ENCODE data around the gene RNF141. TPM values are rescaled to one million over a fixed set of nuclear protein-coding genes. Genes with fewer than 3 reads are reported as not detected.

Gene RNF141
- total and polyA plus RNA-seq, 5 donors from 2014 or later = 7.8 to 22.5 (median 17.8) TPM

GRCh38 chr11:10542776-10543175 is 1.8 kb upstream of the RNF141 start:
- H3K27me3 ChIP-seq (ENCODE audit: control insufficient read depth, insufficient read depth, low read length) = no peaks in the 10 kb centered on the region
- H3K9me3 ChIP-seq (ENCODE audit: control insufficient read depth in 2 of 2, low read length in 2 of 2) = no peaks in the 10 kb centered on the region
- no peak overlapping the region for H3K4me3 ChIP-seq (ENCODE audit: low read depth, low read length)
- H3K27me3 Mint-ChIP-seq = peaks cover 7% of the 10 kb centered on the region
- ATAC-seq (ENCODE audit: low read depth in 2 of 2) (no peak), DNase-seq (no peak)
- H3K4me1 Mint-ChIP-seq = peaks cover 9 to 27% (median 22%) of the 10 kb centered on the region in 4 donors
- no peak overlapping the region for H3K27ac ChIP-seq (ENCODE audit: insufficient read depth, low read length, poor library complexity, severe bottlenecking)
- H3K4me3 Mint-ChIP-seq = peak overlapping the region in 1 of 4 donors; percentile 54
- peaks cover 0 to 2% (median 0%) of the 10 kb centered on the region in 7 donors for H3K9me3 Mint-ChIP-seq
- H3K27ac Mint-ChIP-seq = no peak overlapping the region
- no peaks in the 10 kb centered on the region for H3K36me3 ChIP-seq (ENCODE audit: control insufficient read depth, insufficient read depth, low read length)
- no peaks in the 10 kb centered on the region for H3K36me3 Mint-ChIP-seq
- peaks cover 14% of the 10 kb centered on the region for H3K4me1 ChIP-seq (ENCODE audit: control insufficient read depth, insufficient read depth, low read length, poor library complexity, severe bottlenecking)

DNA sequence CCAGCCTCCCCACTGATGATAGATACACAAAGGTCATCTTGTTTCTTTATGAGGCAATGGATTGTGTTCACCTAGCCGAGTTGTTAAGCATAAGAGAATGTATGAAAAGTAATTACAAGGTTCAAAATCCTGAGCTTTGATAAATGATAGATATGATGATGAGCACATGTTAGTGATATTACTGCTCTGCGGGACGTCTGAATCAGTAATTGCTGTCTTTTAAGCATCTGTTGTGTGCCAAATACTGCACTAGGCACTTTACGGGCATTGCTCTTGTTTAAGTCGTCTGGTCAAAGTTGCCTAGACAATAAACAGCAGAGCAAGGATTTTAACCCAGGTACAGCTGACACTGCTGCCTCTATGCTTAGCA is 559 bp upstream of the RNF141 start:
- peaks cover 11 to 31% (median 23%) of the 10 kb centered on the region in 4 donors for H3K4me1 Mint-ChIP-seq
- no peaks in the 10 kb centered on the region for H3K36me3 ChIP-seq (ENCODE audit: control insufficient read depth, insufficient read depth, low read length)
- H3K27ac Mint-ChIP-seq = peak overlapping the region in 2 of 3 donors; percentile 91 to 94
- H3K9me3 Mint-ChIP-seq = peaks cover 0 to 2% (median 0%) of the 10 kb centered on the region in 7 donors
- no peaks in the 10 kb centered on the region for H3K9me3 ChIP-seq (ENCODE audit: control insufficient read depth in 2 of 2, low read length in 2 of 2)
- H3K4me3 Mint-ChIP-seq = peak overlapping the region; percentile 85 to 97 (median 91)
- ATAC-seq (ENCODE audit: low read depth in 2 of 2) = no peak
- H3K27me3 Mint-ChIP-seq = peaks cover 7% of the 10 kb centered on the region
- peak overlapping the region; percentile 76 for H3K27ac ChIP-seq (ENCODE audit: insufficient read depth, low read length, poor library complexity, severe bottlenecking)
- peaks cover 14% of the 10 kb centered on the region for H3K4me1 ChIP-seq (ENCODE audit: control insufficient read depth, insufficient read depth, low read length, poor library complexity, severe bottlenecking)
- no peaks in the 10 kb centered on the region for H3K27me3 ChIP-seq (ENCODE audit: control insufficient read depth, insufficient read depth, low read length)
- peak overlapping the region; percentile 51 for H3K4me3 ChIP-seq (ENCODE audit: low read depth, low read length)
- no peaks in the 10 kb centered on the region for H3K36me3 Mint-ChIP-seq
- no peak for DNase-seq

- Histone ChIP-seq H3K36me3 (ENCODE audit: control insufficient read depth, insufficient read depth, low read length) (no peaks in the 10 kb centered on the region), H3K4me1 (ENCODE audit: control insufficient read depth, insufficient read depth, low read length, poor library complexity, severe bottlenecking) (peaks cover 14% of the 10 kb centered on the region), H3K27me3 (ENCODE audit: control insufficient read depth, insufficient read depth, low read length) (no peaks in the 10 kb centered on the region), H3K9me3 (ENCODE audit: control insufficient read depth in 2 of 2, low read length in 2 of 2) (no peaks in the 10 kb centered on the region), H3K27ac (ENCODE audit: insufficient read depth, low read length, poor library complexity, severe bottlenecking) (peak overlapping the region; percentile 76), H3K4me3 (ENCODE audit: low read depth, low read length) (peak overlapping the region; percentile 83)
- DNase-seq (no peak), ATAC-seq (ENCODE audit: low read depth in 2 of 2) (no peak)
- H3K27me3 Mint-ChIP-seq = peaks cover 7% of the 10 kb centered on the region
- H3K36me3 Mint-ChIP-seq = no peaks in the 10 kb centered on the region
- H3K4me3 Mint-ChIP-seq = peak overlapping the region; percentile 85 to 97 (median 91)
- H3K9me3 Mint-ChIP-seq = peaks cover 0 to 4% (median 0%) of the 10 kb centered on the region in 7 donors
- H3K27ac Mint-ChIP-seq = peak overlapping the region in 2 of 3 donors; percentile 91 to 94
- peaks cover 17 to 36% (median 23%) of the 10 kb centered on the region in 4 donors for H3K4me1 Mint-ChIP-seq
Observed at GRCh38 chr11:10540546-10540914, 457 bp downstream of the RNF141 start.

DNA sequence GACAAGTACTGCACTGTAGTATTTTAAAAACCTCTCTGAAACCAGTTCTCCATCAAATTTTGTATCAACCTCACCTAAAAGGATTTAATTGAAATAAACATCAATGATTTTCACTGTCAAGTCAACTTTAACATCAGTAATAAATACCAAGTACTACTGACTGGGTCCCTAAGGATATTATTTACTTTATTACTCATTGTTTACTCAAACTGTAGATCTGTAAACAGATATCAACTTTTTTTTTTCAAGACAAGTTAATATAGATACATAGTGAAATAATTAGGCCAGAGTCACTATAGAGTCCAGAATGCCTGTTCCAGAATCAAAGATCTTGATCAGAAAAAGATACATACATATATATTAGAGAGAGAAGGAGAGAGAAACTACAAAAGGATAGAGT is 1.6 kb downstream of the RNF141 start:
- peak overlapping the region; percentile 85 to 97 (median 91) for H3K4me3 Mint-ChIP-seq
- no peak for ATAC-seq (ENCODE audit: low read depth in 2 of 2)
- no peaks in the 10 kb centered on the region for H3K27me3 ChIP-seq (ENCODE audit: control insufficient read depth, insufficient read depth, low read length)
- H3K27ac Mint-ChIP-seq = peak overlapping the region in 1 of 3 donors; percentile 91
- no peak overlapping the region for H3K4me3 ChIP-seq (ENCODE audit: low read depth, low read length)
- H3K4me1 Mint-ChIP-seq = peaks cover 17 to 36% (median 23%) of the 10 kb centered on the region in 4 donors
- no peaks in the 10 kb centered on the region for H3K36me3 Mint-ChIP-seq
- peaks cover 14% of the 10 kb centered on the region for H3K4me1 ChIP-seq (ENCODE audit: control insufficient read depth, insufficient read depth, low read length, poor library complexity, severe bottlenecking)
- H3K27ac ChIP-seq (ENCODE audit: insufficient read depth, low read length, poor library complexity, severe bottlenecking) = no peak overlapping the region
- DNase-seq = no peak
- H3K9me3 Mint-ChIP-seq = peaks cover 0 to 4% (median 0%) of the 10 kb centered on the region in 7 donors
- peaks cover 7% of the 10 kb centered on the region for H3K27me3 Mint-ChIP-seq
- no peaks in the 10 kb centered on the region for H3K36me3 ChIP-seq (ENCODE audit: control insufficient read depth, insufficient read depth, low read length)
- H3K9me3 ChIP-seq (ENCODE audit: control insufficient read depth in 2 of 2, low read length in 2 of 2) = no peaks in the 10 kb centered on the region

DNA sequence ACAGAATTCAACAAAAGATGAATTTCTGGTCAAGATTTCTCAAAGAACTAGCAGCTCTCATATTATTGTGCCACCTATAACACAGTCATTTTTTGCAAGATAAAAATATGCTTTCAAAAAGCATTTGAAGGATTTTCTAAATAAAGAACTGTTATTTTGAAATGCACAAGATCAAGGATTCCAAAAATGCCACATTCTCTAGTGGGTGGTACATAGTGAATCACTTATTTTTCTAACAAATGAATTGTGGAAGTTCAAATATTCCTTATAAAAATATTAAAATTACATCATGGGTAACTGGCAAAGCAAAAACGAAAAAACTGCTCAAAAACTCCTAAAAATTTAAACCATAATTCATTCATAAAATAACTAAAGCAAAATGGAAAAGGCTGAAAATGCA is 2.1 kb downstream of the RNF141 start:
- peaks cover 14% of the 10 kb centered on the region for H3K4me1 ChIP-seq (ENCODE audit: control insufficient read depth, insufficient read depth, low read length, poor library complexity, severe bottlenecking)
- H3K27me3 Mint-ChIP-seq = peaks cover 7% of the 10 kb centered on the region
- peak overlapping the region in 1 of 4 donors; percentile 21 for H3K4me3 Mint-ChIP-seq
- H3K4me3 ChIP-seq (ENCODE audit: low read depth, low read length) = no peak overlapping the region
- H3K4me1 Mint-ChIP-seq = peaks cover 17 to 36% (median 23%) of the 10 kb centered on the region in 4 donors
- no peaks in the 10 kb centered on the region for H3K27me3 ChIP-seq (ENCODE audit: control insufficient read depth, insufficient read depth, low read length)
- H3K9me3 Mint-ChIP-seq = peaks cover 0 to 2% (median 0%) of the 10 kb centered on the region in 7 donors
- no peak for DNase-seq
- no peak for ATAC-seq (ENCODE audit: low read depth in 2 of 2)
- peaks cover under 1% of the 10 kb centered on the region for H3K36me3 ChIP-seq (ENCODE audit: control insufficient read depth, insufficient read depth, low read length)
- peaks cover 2% of the 10 kb centered on the region for H3K36me3 Mint-ChIP-seq
- H3K27ac Mint-ChIP-seq = no peak overlapping the region
- H3K27ac ChIP-seq (ENCODE audit: insufficient read depth, low read length, poor library complexity, severe bottlenecking) = no peak overlapping the region
- H3K9me3 ChIP-seq (ENCODE audit: control insufficient read depth in 2 of 2, low read length in 2 of 2) = no peaks in the 10 kb centered on the region

- H3K27ac Mint-ChIP-seq = no peak overlapping the region
- H3K27ac ChIP-seq (ENCODE audit: insufficient read depth, low read length, poor library complexity, severe bottlenecking) = no peak overlapping the region
- H3K27me3 ChIP-seq (ENCODE audit: control insufficient read depth, insufficient read depth, low read length) = no peaks in the 10 kb centered on the region
- DNase-seq (no peak), ATAC-seq (ENCODE audit: low read depth in 2 of 2) (no peak)
- no peaks in the 10 kb centered on the region for H3K27me3 Mint-ChIP-seq
- peaks cover 11% of the 10 kb centered on the region for H3K36me3 Mint-ChIP-seq
- no peak overlapping the region for H3K4me3 ChIP-seq (ENCODE audit: low read depth, low read length)
- H3K4me1 Mint-ChIP-seq = peaks cover 20 to 36% (median 25%) of the 10 kb centered on the region in 4 donors
- peaks cover 0 to 2% (median 0%) of the 10 kb centered on the region in 7 donors for H3K9me3 Mint-ChIP-seq
- H3K4me1 ChIP-seq (ENCODE audit: control insufficient read depth, insufficient read depth, low read length, poor library complexity, severe bottlenecking) = peaks cover 14% of the 10 kb centered on the region
- H3K4me3 Mint-ChIP-seq = no peak overlapping the region
- H3K9me3 ChIP-seq (ENCODE audit: control insufficient read depth in 2 of 2, low read length in 2 of 2) = no peaks in the 10 kb centered on the region
- peaks cover 12% of the 10 kb centered on the region for H3K36me3 ChIP-seq (ENCODE audit: control insufficient read depth, insufficient read depth, low read length)
Observed at GRCh38 chr11:10537600-10537999, 3.4 kb downstream of the RNF141 start.

- H3K4me1 Mint-ChIP-seq = peaks cover 7 to 18% (median 11%) of the 10 kb centered on the region in 4 donors
- no peak overlapping the region for H3K4me3 Mint-ChIP-seq
- Histone ChIP-seq H3K9me3 (ENCODE audit: control insufficient read depth in 2 of 2, low read length in 2 of 2) (no peaks in the 10 kb centered on the region), H3K27ac (ENCODE audit: insufficient read depth, low read length, poor library complexity, severe bottlenecking) (no peak overlapping the region), H3K4me3 (ENCODE audit: low read depth, low read length) (no peak overlapping the region), H3K4me1 (ENCODE audit: control insufficient read depth, insufficient read depth, low read length, poor library complexity, severe bottlenecking) (no peaks in the 10 kb centered on the region), H3K36me3 (ENCODE audit: control insufficient read depth, insufficient read depth, low read length) (peaks cover 29% of the 10 kb centered on the region), H3K27me3 (ENCODE audit: control insufficient read depth, insufficient read depth, low read length) (no peaks in the 10 kb centered on the region)
- ATAC-seq (ENCODE audit: low read depth in 2 of 2) (no peak), DNase-seq (no peak)
- peaks cover 0 to 2% (median 0%) of the 10 kb centered on the region in 7 donors for H3K9me3 Mint-ChIP-seq
- no peak overlapping the region for H3K27ac Mint-ChIP-seq
- no peaks in the 10 kb centered on the region for H3K27me3 Mint-ChIP-seq
- peaks cover 21% of the 10 kb centered on the region for H3K36me3 Mint-ChIP-seq
Observed at GRCh38 chr11:10534316-10534715, 6.7 kb downstream of the RNF141 start.

DNA sequence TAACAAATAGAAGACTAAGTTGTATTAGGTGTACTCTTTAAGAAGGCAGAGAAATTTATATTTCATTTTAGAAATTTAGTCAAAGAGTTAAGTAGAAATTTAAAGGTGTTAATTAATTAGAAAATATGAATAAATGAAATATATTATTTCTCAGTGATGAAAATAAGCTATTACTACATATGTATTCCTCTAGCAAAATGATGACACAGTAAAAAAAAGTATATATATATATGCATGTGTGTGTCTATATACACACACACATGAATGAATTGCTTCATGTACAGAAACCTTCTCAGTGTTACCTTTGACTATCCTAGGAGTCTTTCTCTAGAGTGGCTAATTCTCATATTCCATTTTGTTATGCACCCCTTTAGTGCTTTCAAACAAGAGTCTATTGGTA is 7.7 kb downstream of the RNF141 start:
- H3K4me1 Mint-ChIP-seq = peaks cover 0 to 13% (median 10%) of the 10 kb centered on the region in 4 donors
- no peaks in the 10 kb centered on the region for H3K9me3 ChIP-seq (ENCODE audit: control insufficient read depth in 2 of 2, low read length in 2 of 2)

More for the DNA sequence above, 7.7 kb downstream of the RNF141 start:
- DNase-seq (no peak), ATAC-seq (ENCODE audit: low read depth in 2 of 2) (no peak)
- H3K27me3 Mint-ChIP-seq = no peaks in the 10 kb centered on the region
- no peak overlapping the region for H3K4me3 Mint-ChIP-seq
- H3K27ac ChIP-seq (ENCODE audit: insufficient read depth, low read length, poor library complexity, severe bottlenecking) = no peak overlapping the region
- peaks cover 0 to 2% (median 0%) of the 10 kb centered on the region in 7 donors for H3K9me3 Mint-ChIP-seq
- H3K4me1 ChIP-seq (ENCODE audit: control insufficient read depth, insufficient read depth, low read length, poor library complexity, severe bottlenecking) = no peaks in the 10 kb centered on the region
- H3K36me3 Mint-ChIP-seq = peaks cover 23% of the 10 kb centered on the region
- no peaks in the 10 kb centered on the region for H3K27me3 ChIP-seq (ENCODE audit: control insufficient read depth, insufficient read depth, low read length)
- H3K4me3 ChIP-seq (ENCODE audit: low read depth, low read length) = no peak overlapping the region
- H3K27ac Mint-ChIP-seq = no peak overlapping the region
- peaks cover 38% of the 10 kb centered on the region for H3K36me3 ChIP-seq (ENCODE audit: control insufficient read depth, insufficient read depth, low read length)
